Measurements from ENCODE around the gene SPACA7.

SPACA7 gene

GRCh38 chr13:112465251-112466131, 89.3 kb downstream of the SPACA7 start:
- DNase-seq (ENCODE audit: low read depth in 2 of 2): no peak

GRCh38 chr13:112466132-112467058, 90.2 kb downstream of the SPACA7 start:
- no peak for DNase-seq (ENCODE audit: low read depth in 2 of 2)

- DNase-seq (ENCODE audit: low read depth in 2 of 2): no peak
These were observed 91.1 kb downstream of the SPACA7 start for GRCh38 chr13:112467236-112467635.

- no peak for DNase-seq (ENCODE audit: low read depth in 2 of 2)
These were observed 91.9 kb downstream of the SPACA7 start for GRCh38 chr13:112468069-112468468.

- DNase-seq (ENCODE audit: low read depth in 2 of 2): no peak
These were observed 93.1 kb downstream of the SPACA7 start for GRCh38 chr13:112469071-112469745.

- DNase-seq (ENCODE audit: low read depth in 2 of 2): no peak
These were observed 97.7 kb downstream of the SPACA7 start for GRCh38 chr13:112473818-112474217.

GRCh38 chr13:112474869-112475268, 98.7 kb downstream of the SPACA7 start:
- no peak for DNase-seq (ENCODE audit: low read depth in 2 of 2)

- no peak for DNase-seq (ENCODE audit: low read depth in 2 of 2)
These were observed 99.7 kb downstream of the SPACA7 start for GRCh38 chr13:112475889-112476288.

- no peak for DNase-seq (ENCODE audit: low read depth in 2 of 2)
These were observed 101.0 kb downstream of the SPACA7 start for GRCh38 chr13:112477070-112477619.

GRCh38 chr13:112479389-112479788, 103.2 kb downstream of the SPACA7 start:
- DNase-seq (ENCODE audit: low read depth in 2 of 2): no peak

- DNase-seq (ENCODE audit: low read depth in 2 of 2): no peak
These were observed 105.3 kb downstream of the SPACA7 start for GRCh38 chr13:112481458-112481857.

- no peak for DNase-seq (ENCODE audit: low read depth in 2 of 2)
These were observed 107.1 kb downstream of the SPACA7 start for GRCh38 chr13:112483299-112483698.

Measured in stimulated activated CD8-positive, alpha-beta memory T cell treated with anti-CD3 and anti-CD28 coated beads, Interleukin-7, amount 100 ng/mL, for 4 hours (primary cell).